Suprapubic skin (tissue), 4 donors: ENCODE data around the gene NDRG4. TPM values are rescaled to one million over a fixed set of nuclear protein-coding genes. Genes with fewer than 3 reads are reported as not detected.

Experiments used
- DNase-seq, 2 donors: peaks; one replicate each; pipeline ENCODE4 v3.0.0-alpha.2; 2019; ENCODE audit warnings: low spot score in 2 of 2
- H3K27ac ChIP-seq: fragments of 200-600 bp; sonication (generic); one replicate; pipeline ENCODE4 v1.5.1; 2019
- H3K27me3 ChIP-seq: fragments of 200-600 bp; sonication (generic); one replicate; pipeline ENCODE4 v1.5.1; 2019
- H3K36me3 ChIP-seq: fragments of 200-600 bp; sonication (generic); one replicate; pipeline ENCODE4 v1.5.1; 2019
- H3K4me1 ChIP-seq: fragments of 200-600 bp; sonication (generic); one replicate; pipeline ENCODE4 v1.5.1; 2019
- H3K4me3 ChIP-seq: fragments of 200-600 bp; sonication (generic); one replicate; pipeline ENCODE4 v1.5.1; 2019; ENCODE audit warnings: mild to moderate bottlenecking
- H3K9me3 ChIP-seq: fragments of 200-600 bp; sonication (generic); one replicate; pipeline ENCODE4 v1.5.1; 2019
- EP300 ChIP-seq: sonication (generic); formaldehyde crosslinking; IDR thresholded peaks from one replicate; pipeline ENCODE4 v1.6.1; 2017; ENCODE audit warnings: antibody characterized with exemption
- POLR2A ChIP-seq, 2 donors: fragments of 450-650 bp; IDR thresholded peaks; one replicate each; pipeline ENCODE4 v1.6.1; 2017; ENCODE audit warnings: antibody characterized with exemption in 2 of 2, mild to moderate bottlenecking in 2 of 2, moderate library complexity in 2 of 2
- POLR2AphosphoS5 ChIP-seq, 3 donors: sonication (generic); formaldehyde crosslinking; IDR thresholded peaks; one replicate each; pipeline ENCODE4 v1.6.1; 2017; ENCODE audit warnings: antibody characterized with exemption in 3 of 3
- WGBS: methylation state at CpG from one replicate; pipeline ENCODE4 v1.1.5; 2018; 5-methylcytosine and 5-hydroxymethylcytosine counted together
- total RNA-seq, 4 donors: library from RNA; depleted of rRNA; stranded (reverse); fragments of >200 nt; gene quantifications; one replicate each; pipeline ENCODE4 v1.1.0, GENCODE V29; 2016
- TF ChIP-seq, protein P1 (sequence below), 2 donors: fragments of 200-600 bp in 1 of 2; fragments of 450-650 bp in 1 of 2; sonication (generic) in 1 of 2; IDR thresholded peaks; one replicate each; pipeline ENCODE4 v1.5.1; 2016 to 2019; ENCODE audit warnings: antibody characterized with exemption in 2 of 2, mild to moderate bottlenecking in 1 of 2, moderate library complexity in 1 of 2

Gene NDRG4
- total RNA-seq, 4 donors from 2014 or later = 42.5 to 70.3 (median 50.7) TPM

- no peak for DNase-seq
- Histone ChIP-seq H3K27me3 (peaks cover 20% of the 10 kb centered on the region), H3K27ac (no peak overlapping the region), H3K4me3 (no peak overlapping the region), H3K4me1 (peaks cover 15% of the 10 kb centered on the region), H3K9me3 (no peaks in the 10 kb centered on the region), H3K36me3 (no peaks in the 10 kb centered on the region)
- TF ChIP-seq EP300 (no peak), POLR2A (IDR thresholded peaks at IDR 0.05) (no peak), POLR2AphosphoS5 (IDR thresholded peaks at IDR 0.05) (no peak)
- TF ChIP-seq, protein P1, sequence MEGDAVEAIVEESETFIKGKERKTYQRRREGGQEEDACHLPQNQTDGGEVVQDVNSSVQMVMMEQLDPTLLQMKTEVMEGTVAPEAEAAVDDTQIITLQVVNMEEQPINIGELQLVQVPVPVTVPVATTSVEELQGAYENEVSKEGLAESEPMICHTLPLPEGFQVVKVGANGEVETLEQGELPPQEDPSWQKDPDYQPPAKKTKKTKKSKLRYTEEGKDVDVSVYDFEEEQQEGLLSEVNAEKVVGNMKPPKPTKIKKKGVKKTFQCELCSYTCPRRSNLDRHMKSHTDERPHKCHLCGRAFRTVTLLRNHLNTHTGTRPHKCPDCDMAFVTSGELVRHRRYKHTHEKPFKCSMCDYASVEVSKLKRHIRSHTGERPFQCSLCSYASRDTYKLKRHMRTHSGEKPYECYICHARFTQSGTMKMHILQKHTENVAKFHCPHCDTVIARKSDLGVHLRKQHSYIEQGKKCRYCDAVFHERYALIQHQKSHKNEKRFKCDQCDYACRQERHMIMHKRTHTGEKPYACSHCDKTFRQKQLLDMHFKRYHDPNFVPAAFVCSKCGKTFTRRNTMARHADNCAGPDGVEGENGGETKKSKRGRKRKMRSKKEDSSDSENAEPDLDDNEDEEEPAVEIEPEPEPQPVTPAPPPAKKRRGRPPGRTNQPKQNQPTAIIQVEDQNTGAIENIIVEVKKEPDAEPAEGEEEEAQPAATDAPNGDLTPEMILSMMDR (IDR thresholded peaks at IDR 0.05) = no peak
- WGBS = 85% methylated on average over 9 of the region's 9 CpGs
Measured at GRCh38 chr16:58459344-58460218, 40.4 kb upstream of the NDRG4 start.

- no peak overlapping the region for H3K4me3 ChIP-seq
- H3K36me3 ChIP-seq = no peaks in the 10 kb centered on the region
- TF ChIP-seq, protein P1 (IDR thresholded peaks at IDR 0.05) = no peak
- no peak for TF ChIP-seq EP300
- TF ChIP-seq POLR2AphosphoS5 (IDR thresholded peaks at IDR 0.05) = no peak
- WGBS = 81% methylated on average over 3 of the region's 4 CpGs
- no peaks in the 10 kb centered on the region for H3K9me3 ChIP-seq
- H3K27ac ChIP-seq = no peak overlapping the region
- peaks cover 21% of the 10 kb centered on the region for H3K4me1 ChIP-seq
- peaks cover 27% of the 10 kb centered on the region for H3K27me3 ChIP-seq
- DNase-seq = no peak
Measured at GRCh38 chr16:58460219-58460610, 39.7 kb upstream of the NDRG4 start.

GRCh38 chr16:58461056-58461455 is 38.9 kb upstream of the NDRG4 start:
- 79% methylated on average over 5 of the region's 5 CpGs for WGBS
- Histone ChIP-seq H3K27ac (no peak overlapping the region), H3K36me3 (no peaks in the 10 kb centered on the region), H3K4me3 (no peak overlapping the region), H3K27me3 (peaks cover 35% of the 10 kb centered on the region), H3K9me3 (no peaks in the 10 kb centered on the region), H3K4me1 (peaks cover 24% of the 10 kb centered on the region)
- no peak for TF ChIP-seq POLR2A (IDR thresholded peaks at IDR 0.05)
- TF ChIP-seq EP300 = no peak
- TF ChIP-seq, protein P1 (IDR thresholded peaks at IDR 0.05) = no peak
- TF ChIP-seq POLR2AphosphoS5 (IDR thresholded peaks at IDR 0.05) = no peak
- no peak for DNase-seq

DNA sequence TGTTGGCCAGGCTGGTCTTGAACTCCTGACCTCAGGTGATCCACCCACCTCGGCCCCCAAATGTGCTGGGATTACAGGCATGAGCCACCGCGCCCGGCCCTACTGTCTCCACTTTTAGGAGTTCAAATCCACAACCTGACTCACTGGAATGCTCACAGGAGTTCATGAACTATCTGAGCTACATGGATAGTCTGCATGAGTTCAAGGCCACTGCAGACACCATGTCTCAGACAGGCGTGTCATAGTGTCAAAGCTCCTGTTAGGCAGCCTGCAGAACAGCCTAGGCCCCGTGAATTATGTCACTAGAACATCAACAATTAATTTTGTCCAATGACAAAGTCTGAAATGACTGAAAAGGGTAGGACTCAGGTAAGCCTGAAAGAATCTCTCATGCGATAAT is 38.3 kb upstream of the NDRG4 start:
- H3K4me3 ChIP-seq = no peak overlapping the region
- H3K27me3 ChIP-seq = peaks cover 41% of the 10 kb centered on the region
- DNase-seq = no peak
- peaks cover 24% of the 10 kb centered on the region for H3K4me1 ChIP-seq
- no peaks in the 10 kb centered on the region for H3K9me3 ChIP-seq
- no peak overlapping the region for H3K27ac ChIP-seq
- TF ChIP-seq POLR2A (IDR thresholded peaks at IDR 0.05) = no peak
- TF ChIP-seq EP300 = no peak
- TF ChIP-seq, protein P1 (IDR thresholded peaks at IDR 0.05) = no peak
- TF ChIP-seq POLR2AphosphoS5 (IDR thresholded peaks at IDR 0.05) = no peak
- no peaks in the 10 kb centered on the region for H3K36me3 ChIP-seq
- 88% methylated on average over 7 of the region's 7 CpGs for WGBS

DNA sequence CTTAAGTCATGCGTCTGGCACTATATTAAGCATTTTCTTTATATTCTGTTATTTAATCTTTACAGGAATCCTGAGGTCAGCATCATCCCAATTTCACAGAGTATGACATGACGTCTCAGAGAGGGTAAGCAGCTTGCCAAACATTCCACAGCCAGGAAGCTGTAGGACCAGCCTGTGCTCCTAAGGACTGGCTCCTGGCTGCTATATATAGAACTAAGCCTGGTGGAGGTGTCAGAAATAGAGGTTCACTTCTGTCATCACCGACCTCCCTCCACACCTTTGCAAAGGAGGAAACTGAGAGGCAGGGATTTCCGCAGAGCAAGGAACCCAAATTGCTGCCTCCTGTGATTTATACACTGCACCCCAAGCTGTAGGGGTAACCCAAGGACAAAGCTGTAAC is 37.9 kb upstream of the NDRG4 start:
- Histone ChIP-seq H3K36me3 (no peaks in the 10 kb centered on the region), H3K4me1 (peaks cover 24% of the 10 kb centered on the region), H3K27me3 (peaks cover 44% of the 10 kb centered on the region), H3K9me3 (no peaks in the 10 kb centered on the region), H3K4me3 (no peak overlapping the region), H3K27ac (no peak overlapping the region)
- TF ChIP-seq EP300 = no peak
- no peak for TF ChIP-seq POLR2A (IDR thresholded peaks at IDR 0.05)
- TF ChIP-seq POLR2AphosphoS5 (IDR thresholded peaks at IDR 0.05) = no peak
- TF ChIP-seq, protein P1 (IDR thresholded peaks at IDR 0.05) = no peak
- 77% methylated on average over 3 of the region's 4 CpGs for WGBS
- no peak for DNase-seq
